Hindlimb muscle (tissue), 1 donor: ENCODE measurements around the gene FBP2. TPM values are rescaled to one million over a fixed set of nuclear protein-coding genes. Genes with fewer than 3 reads are reported as not detected.
"Not testable (repeated sequence)": the region's sequence is repeated elsewhere in the genome, so short reads cannot be mapped to it uniquely, and the experiment has no call there.

Source experiments
- DNase-seq: peaks from one replicate; pipeline ENCODE4 v3.0.0-alpha.2; 2013
- polyA plus RNA-seq: library from polyadenylated mRNA; unstranded; fragments of 120-200 nt; gene quantifications from one replicate; pipeline ENCODE4 v1.2.1, GENCODE V29; 2013; ENCODE audit not compliant: insufficient read length

FBP2 gene
- polyA plus RNA-seq, 1 donor: 86.4 TPM

DNA sequence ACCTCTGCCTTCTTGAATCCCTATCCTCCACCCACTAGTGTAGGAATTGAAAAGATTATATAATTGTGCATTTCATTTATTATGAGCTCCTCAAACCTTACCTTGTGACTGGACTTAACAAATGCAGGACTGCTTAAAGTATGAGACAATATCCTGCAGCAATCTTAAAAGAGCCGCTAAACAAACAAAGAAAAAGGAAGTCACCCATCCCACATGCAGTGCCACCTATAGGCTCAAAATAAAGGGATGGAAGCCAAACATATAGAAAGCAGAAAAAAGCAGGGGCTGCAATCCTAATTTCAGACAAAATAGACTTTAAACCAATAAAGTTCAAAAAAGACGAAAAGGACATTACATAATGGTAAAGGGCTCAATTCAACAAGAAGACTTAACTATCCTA, 30.1 kb downstream of the FBP2 start:
- no peak for DNase-seq

GRCh38 chr9:94560237-94560636, 33.4 kb downstream of the FBP2 start:
- DNase-seq: no peak

DNA sequence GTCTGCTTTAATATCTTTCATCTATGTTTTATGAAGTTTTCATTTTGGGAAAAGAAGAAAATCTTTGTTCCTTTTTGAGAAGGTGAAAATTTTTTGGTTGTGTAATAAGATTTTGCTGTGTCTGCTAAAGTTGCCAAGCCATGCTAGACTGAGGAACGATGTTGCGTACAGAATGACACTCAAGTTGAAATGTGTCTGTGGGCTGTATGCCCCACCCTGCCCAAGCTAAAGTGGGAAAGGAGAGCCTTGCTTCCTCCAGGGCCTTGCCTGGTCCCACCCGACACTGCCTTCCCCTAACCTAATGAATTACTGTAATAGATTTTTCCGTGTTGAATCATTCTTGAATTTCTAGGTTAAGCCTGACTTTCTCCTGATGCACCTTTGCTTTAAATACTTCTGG, 36.2 kb downstream of the FBP2 start:
- no peak for DNase-seq

- DNase-seq: peak; percentile 24
These were observed 38.9 kb downstream of the FBP2 start, which contains the start of gene PCAT7 for GRCh38 chr9:94554439-94555331. Gene PCAT7 (plus strand): TSS chr9:94555083.

DNA sequence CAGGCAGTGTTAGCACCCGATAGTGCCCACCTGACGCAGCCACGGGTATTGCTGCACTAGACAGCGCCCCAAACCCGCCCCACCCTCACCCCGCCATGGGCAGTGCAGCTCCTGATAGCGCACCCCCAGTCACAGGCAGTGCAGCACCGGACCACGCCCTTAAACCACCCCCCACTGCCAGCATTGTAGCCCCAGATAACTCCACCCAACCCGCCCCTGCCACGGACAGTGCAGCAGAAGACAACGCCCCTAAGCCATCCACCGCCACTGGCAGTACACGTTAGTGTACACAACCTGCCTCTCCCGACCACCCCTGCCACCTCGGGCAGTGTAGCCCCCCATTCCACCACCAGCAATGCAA, 39.6 kb downstream of the FBP2 start:
- DNase-seq: no peak

GRCh38 chr9:94553029-94553938, 40.3 kb downstream of the FBP2 start:
- no peak for DNase-seq

DNA sequence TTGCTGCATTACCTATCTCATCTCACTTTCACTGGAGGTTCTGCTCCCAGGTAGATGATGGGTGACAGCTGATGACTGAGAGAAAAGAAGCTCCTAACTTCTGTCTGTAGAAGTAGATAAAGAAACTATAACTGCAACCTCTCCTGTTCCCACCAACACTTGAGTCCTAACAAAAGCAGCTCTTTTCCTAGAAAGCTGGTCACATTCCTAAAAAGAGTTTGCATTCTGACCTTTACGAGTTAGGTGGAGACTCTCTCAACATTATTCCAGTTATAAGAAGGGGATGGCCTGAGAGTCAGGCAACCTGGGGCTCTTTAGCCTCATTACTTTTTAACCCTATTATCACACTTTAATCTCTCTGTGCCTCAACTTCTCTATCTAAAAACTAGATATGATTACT, 47.7 kb downstream of the FBP2 start:
- no peak for DNase-seq

DNA sequence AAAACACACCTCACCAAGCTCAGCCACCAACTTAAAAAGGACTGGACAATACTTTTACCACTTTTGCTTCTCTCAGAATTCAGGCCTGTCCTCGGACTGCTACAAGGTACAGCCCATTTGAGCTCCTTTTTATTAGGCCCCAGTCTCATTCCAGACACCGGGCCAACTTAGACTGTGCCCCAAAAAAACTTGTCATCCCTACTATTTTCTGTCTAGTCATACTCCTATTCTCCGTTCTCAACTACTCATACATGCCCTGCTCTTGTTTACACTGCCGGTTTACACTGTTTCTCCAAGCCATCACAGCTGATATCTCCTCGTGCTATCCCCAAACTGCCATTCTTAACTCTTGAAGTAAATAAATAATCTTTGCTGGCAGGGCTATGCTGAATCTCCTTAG, 49.3 kb downstream of the FBP2 start:
- DNase-seq: not testable (repeated sequence)

- no peak for DNase-seq
These were observed 54.7 kb downstream of the FBP2 start for GRCh38 chr9:94538908-94539307.

- no peak for DNase-seq
These were observed 58.7 kb downstream of the FBP2 start for GRCh38 chr9:94534901-94535300.

- DNase-seq: no peak
These were observed 60.0 kb downstream of the FBP2 start for GRCh38 chr9:94533601-94534000.

DNA sequence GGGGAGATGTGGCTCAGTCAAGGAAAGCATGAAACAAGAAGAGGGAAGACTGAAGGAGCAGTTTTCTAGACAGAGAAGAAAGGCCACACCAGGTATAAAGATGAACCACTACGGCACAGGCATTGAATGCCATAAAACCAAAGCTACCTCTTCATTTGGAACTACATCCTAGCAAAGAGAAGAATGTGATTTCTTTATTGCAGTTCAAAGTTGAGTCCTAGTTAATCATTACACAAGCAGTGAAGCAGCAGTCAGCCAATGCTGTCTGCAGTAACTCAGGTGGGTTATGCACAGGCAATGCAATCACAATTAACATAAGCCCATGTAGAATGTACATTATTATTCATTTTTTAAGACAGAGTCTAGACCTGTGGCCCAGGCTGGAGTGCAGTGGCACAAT, 60.5 kb downstream of the FBP2 start:
- DNase-seq: no peak

DNA sequence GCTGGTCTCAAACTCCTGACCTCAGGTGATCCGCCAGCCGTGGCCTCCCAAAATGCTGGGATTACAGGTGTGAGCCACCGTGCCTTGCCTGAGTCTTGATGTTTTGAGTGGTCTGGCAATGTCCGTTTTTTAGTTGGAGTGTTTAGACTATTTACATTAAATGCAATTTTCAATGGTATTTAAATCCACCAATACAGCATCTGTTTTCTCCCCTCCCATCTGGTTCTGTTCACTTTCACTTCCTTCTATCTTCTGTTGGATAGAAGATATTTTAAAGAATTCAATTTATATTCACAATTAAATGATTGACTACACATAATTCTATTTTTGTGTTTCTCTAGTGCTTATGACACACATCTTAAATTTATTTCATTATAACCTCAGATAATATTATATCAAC, 64.7 kb downstream of the FBP2 start:
- DNase-seq: no peak

DNA sequence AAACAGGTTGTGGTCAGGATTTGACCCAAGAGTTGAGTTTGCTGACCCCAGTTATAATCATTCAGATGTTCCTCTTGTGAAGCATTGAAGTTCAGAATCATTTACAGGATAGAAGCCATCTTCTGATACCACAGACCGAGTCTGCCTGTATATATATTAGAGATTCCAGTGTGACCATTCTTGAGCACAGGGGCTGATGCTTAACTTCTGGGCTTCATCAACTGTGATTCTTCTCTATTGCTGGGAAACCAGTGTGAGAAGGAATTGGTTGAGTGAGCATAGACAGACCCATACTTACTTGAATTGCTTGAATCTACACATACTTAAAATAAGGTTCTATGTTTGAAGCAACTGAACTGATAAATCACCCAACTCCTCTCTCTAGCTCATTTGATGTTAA, 66.7 kb downstream of the FBP2 start:
- DNase-seq: no peak

- no peak for DNase-seq
These were observed 67.4 kb downstream of the FBP2 start for GRCh38 chr9:94526271-94526670.

DNA sequence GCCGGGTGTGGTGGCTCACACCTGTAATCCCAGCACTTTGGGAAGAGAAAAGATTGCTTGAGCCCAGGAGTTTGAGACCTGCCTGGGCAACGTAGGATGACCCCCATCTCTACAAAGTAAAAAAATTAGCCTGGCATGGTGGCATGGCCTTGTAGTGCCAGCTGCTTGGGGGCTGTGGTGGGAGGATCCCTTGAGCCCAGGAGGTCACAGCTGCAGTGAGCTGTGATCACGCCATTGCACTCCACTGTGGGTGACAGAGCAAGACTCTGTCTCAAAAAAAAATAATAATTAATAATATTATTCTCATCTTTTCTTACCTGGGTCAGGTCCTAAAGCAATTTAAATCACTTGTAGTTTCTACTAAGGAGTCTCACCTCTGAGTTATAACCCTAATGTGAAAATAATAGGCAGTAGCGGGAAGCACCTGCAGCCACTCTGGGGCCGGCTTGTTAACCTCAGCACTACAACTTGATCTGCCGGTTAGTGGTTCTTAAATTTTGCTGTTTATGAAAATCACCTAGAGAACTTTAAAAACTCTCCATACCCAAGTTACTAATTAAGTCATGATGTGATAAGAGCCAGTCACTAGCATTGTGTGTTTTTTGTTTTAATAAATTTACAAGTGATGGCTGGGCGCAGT, 68.1 kb downstream of the FBP2 start:
- DNase-seq: no peak

- DNase-seq: no peak
These were observed 76.4 kb downstream of the FBP2 start for GRCh38 chr9:94517254-94517653.

DNA sequence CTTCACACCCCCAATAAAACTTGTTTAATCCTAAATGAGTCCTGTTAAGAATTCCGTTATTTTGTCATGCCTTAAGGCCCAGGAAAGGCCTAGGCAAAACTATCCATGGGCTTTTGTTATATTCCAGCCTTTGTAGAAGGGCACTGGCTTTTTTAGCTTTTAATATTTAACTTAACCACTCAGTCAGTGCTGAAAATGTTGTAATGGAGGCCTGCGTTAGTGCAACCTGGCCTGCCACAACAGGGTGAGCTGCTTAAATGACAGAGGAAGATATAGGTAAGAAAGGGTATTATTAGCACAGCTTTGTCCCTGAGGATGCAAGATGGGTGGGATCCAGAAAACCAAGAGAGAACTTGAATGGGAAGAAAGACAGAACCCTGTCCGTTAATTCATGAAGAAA, 78.9 kb downstream of the FBP2 start:
- DNase-seq: no peak

GRCh38 chr9:94511955-94512265, 81.7 kb downstream of the FBP2 start:
- no peak for DNase-seq

DNA sequence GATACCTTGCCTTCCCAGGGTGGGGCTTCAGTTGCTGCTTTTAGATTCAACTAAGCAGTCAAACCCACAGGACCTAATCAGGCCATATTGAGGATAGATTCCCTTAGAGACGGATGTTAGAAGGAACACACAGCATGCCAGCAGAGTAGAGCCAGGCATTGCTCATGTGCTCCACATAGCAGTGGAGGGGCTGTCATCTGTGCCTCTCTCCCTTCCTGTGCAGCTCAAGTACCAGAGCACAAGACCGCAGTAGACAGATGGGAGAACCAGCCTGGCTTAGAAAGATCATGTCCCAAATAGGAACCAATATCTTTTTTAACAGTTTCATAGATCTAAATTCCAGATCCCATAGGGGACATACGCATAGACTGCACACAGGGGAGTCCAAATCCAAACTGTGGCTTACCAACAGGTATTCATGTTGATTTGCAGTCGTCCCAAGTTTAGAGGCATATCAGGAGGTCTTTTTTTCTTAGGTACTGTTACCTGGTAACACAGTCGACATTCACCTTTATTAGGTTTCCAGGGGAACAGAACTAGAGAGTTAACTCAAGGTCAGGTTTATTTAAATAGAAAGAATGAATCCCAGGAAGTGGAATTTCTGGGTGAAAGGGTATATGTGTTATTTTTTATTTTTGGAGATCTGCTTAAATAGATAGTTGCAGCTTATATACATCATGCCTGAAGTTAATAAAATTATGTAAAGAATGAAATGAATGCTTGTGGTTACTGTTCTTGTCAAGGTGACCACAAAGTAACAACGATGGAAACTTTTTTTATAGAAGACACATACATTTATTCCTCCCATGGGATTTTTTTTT, 82.3 kb downstream of the FBP2 start:
- no peak for DNase-seq
